ENCODE data around the gene NUDCD3.
A peak's percentile ranks its signal among the peaks of the same experiment; 100 is the strongest.
"Not testable (repeated sequence)": the region's sequence is repeated elsewhere in the genome, so short reads cannot be mapped to it uniquely, and the experiment has no call there.

NUDCD3 gene

GRCh38 chr7:44519546-44519945, 29.1 kb upstream of the NUDCD3 start:
- no peak overlapping the region for H3K4me3 ChIP-seq (ENCODE audit: low read depth, low read length)
- DNase-seq (ENCODE audit: low read depth): no peak

- no peak for DNase-seq (ENCODE audit: low read depth)
- no peak overlapping the region for H3K4me3 ChIP-seq (ENCODE audit: low read depth, low read length)
Observed at GRCh38 chr7:44518761-44519160, 28.3 kb upstream of the NUDCD3 start.

- H3K4me3 ChIP-seq (ENCODE audit: low read depth, low read length): no peak overlapping the region
- no peak for DNase-seq (ENCODE audit: low read depth)
Observed at GRCh38 chr7:44517175-44517574, 26.7 kb upstream of the NUDCD3 start.

GRCh38 chr7:44515590-44516268, 25.3 kb upstream of the NUDCD3 start:
- no peak overlapping the region for H3K4me3 ChIP-seq (ENCODE audit: low read depth, low read length)
- DNase-seq (ENCODE audit: low read depth): no peak

GRCh38 chr7:44512736-44513135, 22.3 kb upstream of the NUDCD3 start:
- DNase-seq (ENCODE audit: low read depth): no peak
- no peak overlapping the region for H3K4me3 ChIP-seq (ENCODE audit: low read depth, low read length)

GRCh38 chr7:44511863-44512468, 21.5 kb upstream of the NUDCD3 start:
- no peak overlapping the region for H3K4me3 ChIP-seq (ENCODE audit: low read depth, low read length)
- no peak for DNase-seq (ENCODE audit: low read depth)

- no peak overlapping the region for H3K4me3 ChIP-seq (ENCODE audit: low read depth, low read length)
- no peak for DNase-seq (ENCODE audit: low read depth)
Observed at GRCh38 chr7:44511236-44511635, 20.8 kb upstream of the NUDCD3 start.

- no peak for DNase-seq (ENCODE audit: low read depth)
- no peak overlapping the region for H3K4me3 ChIP-seq (ENCODE audit: low read depth, low read length)
Observed at GRCh38 chr7:44508328-44509030, 18.0 kb upstream of the NUDCD3 start.

GRCh38 chr7:44506592-44507288, 16.3 kb upstream of the NUDCD3 start:
- DNase-seq (ENCODE audit: low read depth): not testable (repeated sequence)

GRCh38 chr7:44505595-44505994, 15.1 kb upstream of the NUDCD3 start:
- no peak for DNase-seq (ENCODE audit: low read depth)
- no peak overlapping the region for H3K4me3 ChIP-seq (ENCODE audit: low read depth, low read length)

More at GRCh38 chr7:44506592-44507288, 16.3 kb upstream of the NUDCD3 start:
- H3K4me3 ChIP-seq (ENCODE audit: low read depth, low read length): not testable (repeated sequence)

GRCh38 chr7:44498230-44498954, 7.9 kb upstream of the NUDCD3 start:
- no peak for DNase-seq (ENCODE audit: low read depth)

GRCh38 chr7:44497155-44498027, 6.9 kb upstream of the NUDCD3 start:
- DNase-seq (ENCODE audit: low read depth): no peak
- no peak overlapping the region for H3K4me3 ChIP-seq (ENCODE audit: low read depth, low read length)

More at GRCh38 chr7:44498230-44498954, 7.9 kb upstream of the NUDCD3 start:
- H3K4me3 ChIP-seq (ENCODE audit: low read depth, low read length): no peak overlapping the region

- DNase-seq (ENCODE audit: low read depth): no peak
Observed at GRCh38 chr7:44496385-44496784, 5.9 kb upstream of the NUDCD3 start.

GRCh38 chr7:44494960-44495359, 4.5 kb upstream of the NUDCD3 start:
- H3K4me3 ChIP-seq (ENCODE audit: low read depth, low read length): no peak overlapping the region
- no peak for DNase-seq (ENCODE audit: low read depth)

More at GRCh38 chr7:44496385-44496784, 5.9 kb upstream of the NUDCD3 start:
- no peak overlapping the region for H3K4me3 ChIP-seq (ENCODE audit: low read depth, low read length)

GRCh38 chr7:44491229-44491628, 771 bp upstream of the NUDCD3 start:
- no peak for DNase-seq (ENCODE audit: low read depth)
- peak overlapping the region; percentile 84 for H3K4me3 ChIP-seq (ENCODE audit: low read depth, low read length)

GRCh38 chr7:44489955-44490350, 505 bp downstream of the NUDCD3 start:
- H3K4me3 ChIP-seq (ENCODE audit: low read depth, low read length): peak overlapping the region; percentile 84
- DNase-seq (ENCODE audit: low read depth): no peak

GRCh38 chr7:44488955-44489354, 1.5 kb downstream of the NUDCD3 start:
- H3K4me3 ChIP-seq (ENCODE audit: low read depth, low read length): peak overlapping the region; percentile 84
- DNase-seq (ENCODE audit: low read depth): no peak

GRCh38 chr7:44486693-44487092, 3.8 kb downstream of the NUDCD3 start:
- DNase-seq (ENCODE audit: low read depth): no peak
- H3K4me3 ChIP-seq (ENCODE audit: low read depth, low read length): no peak overlapping the region
